GM12874 (cell line): ENCODE data around the gene NEDD8.

Source experiments
- TF ChIP-seq, protein P1 (sequence below): IDR thresholded peaks from 2 replicates; pipeline ENCODE4 v1.5.1; 2011; ENCODE audit warnings: low read depth, mild to moderate bottlenecking, control low read depth, low read length, moderate library complexity; ENCODE audit not compliant: insufficient read depth

The NEDD8 gene

DNA sequence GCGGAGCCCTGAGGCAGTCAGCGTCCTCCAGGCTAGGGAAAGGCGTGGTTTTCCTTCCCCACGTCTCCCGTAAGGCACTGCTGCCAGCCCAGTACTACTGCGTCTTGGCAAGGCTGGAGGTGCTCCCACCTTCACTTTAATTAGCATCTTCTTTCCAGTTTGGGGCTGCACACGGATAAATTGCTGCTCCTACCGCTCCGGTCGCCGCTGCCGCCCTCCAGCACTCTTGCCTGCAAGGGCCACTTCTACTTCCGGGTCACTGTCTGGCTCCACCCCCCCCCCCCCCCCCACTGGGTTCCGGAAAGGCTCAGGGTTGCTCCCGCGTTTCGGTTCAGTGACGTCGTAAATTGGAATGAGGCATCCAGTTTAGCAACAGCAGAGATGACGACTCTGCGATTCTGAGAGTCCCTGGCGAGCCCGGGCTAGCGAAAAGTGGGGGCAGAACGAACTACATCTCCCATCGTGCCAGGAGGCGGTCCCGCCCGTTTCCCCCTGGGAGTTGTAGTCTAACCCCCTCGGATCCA, at the start of gene NEDD8:
NEDD8 (minus strand) TSS at position 247 of the 524 bp plus-strand sequence; CDS start at position 147, 100 bp downstream.
- TF ChIP-seq, protein P1, sequence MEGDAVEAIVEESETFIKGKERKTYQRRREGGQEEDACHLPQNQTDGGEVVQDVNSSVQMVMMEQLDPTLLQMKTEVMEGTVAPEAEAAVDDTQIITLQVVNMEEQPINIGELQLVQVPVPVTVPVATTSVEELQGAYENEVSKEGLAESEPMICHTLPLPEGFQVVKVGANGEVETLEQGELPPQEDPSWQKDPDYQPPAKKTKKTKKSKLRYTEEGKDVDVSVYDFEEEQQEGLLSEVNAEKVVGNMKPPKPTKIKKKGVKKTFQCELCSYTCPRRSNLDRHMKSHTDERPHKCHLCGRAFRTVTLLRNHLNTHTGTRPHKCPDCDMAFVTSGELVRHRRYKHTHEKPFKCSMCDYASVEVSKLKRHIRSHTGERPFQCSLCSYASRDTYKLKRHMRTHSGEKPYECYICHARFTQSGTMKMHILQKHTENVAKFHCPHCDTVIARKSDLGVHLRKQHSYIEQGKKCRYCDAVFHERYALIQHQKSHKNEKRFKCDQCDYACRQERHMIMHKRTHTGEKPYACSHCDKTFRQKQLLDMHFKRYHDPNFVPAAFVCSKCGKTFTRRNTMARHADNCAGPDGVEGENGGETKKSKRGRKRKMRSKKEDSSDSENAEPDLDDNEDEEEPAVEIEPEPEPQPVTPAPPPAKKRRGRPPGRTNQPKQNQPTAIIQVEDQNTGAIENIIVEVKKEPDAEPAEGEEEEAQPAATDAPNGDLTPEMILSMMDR, result no peak

DNA sequence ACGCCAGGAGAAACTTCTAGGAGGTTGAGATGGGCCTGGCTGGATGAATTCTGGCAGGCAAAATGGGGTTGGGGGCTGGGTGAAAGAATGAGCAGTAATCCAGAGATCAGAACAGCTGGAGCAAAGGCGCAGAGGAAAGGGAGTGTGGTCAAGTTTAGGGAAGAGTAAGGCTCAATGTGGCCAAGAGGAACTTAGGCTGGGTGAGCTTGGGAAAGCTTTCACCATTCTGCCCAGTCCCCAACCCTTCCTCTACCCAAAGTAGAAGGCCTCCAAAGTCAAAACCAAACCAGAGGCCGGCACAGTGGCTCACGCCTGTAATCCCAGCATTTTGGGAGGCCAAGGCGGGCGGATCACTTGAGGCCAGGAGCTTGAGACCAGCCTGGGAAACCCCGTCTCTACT, 49.5 kb upstream of the NEDD8 start:
- TF ChIP-seq, protein P1, result no peak

DNA sequence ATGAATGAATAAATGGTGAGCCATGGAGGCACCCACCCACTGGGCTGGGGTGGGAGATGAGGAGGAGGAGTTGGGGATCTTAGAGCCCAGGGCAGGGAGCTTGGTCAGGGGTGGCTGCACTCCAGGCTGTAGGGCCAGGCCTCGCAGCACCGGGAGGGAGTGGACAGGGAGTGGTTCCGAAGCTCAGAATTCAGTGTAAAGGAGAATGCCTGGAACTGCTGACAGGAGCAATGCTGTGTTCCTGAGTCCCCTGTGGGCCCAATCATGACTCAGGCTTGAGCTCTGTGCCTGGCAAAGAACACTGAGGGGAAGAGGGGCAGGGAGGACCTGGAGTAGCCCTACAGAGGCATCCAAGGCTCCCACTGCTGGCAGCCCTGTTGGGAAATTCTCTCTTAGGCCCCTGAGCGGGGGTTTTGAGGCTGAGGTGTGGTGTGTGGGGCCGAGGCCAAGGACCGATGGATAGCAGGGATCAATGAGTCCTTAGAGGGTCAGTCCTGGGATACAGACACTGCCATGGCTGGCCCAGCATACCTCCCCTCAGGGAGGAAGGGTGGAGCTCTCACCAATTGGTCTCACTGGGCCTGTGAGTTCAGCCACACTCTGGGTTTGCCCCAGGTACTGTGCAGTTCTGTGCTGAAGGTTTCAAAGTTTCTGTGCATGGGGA, 48.8 kb upstream of the NEDD8 start:
- TF ChIP-seq, protein P1, result no peak

GRCh38 chr14:24279301-24280186, 47.4 kb upstream of the NEDD8 start:
- TF ChIP-seq, protein P1, result peak; percentile 46

DNA sequence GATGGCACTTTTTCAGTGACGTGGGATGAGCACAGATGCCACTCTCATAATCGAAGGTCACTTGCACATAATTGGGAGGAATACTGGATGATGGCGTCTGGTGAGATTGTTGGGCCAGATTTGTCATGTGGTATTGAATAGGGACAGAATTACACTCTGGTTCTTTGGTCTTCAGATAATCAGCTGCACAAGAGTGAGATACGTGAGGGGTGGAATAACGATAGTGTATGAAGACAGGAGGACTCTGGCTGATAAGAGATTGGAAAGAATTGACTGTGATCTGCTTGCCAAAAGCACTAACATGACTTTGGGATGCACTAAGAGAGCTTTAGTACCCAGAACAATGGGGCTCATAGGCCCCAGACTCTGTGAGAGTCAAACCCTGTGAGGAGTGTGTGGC, 46.3 kb upstream of the NEDD8 start:
- TF ChIP-seq, protein P1, result no peak

DNA sequence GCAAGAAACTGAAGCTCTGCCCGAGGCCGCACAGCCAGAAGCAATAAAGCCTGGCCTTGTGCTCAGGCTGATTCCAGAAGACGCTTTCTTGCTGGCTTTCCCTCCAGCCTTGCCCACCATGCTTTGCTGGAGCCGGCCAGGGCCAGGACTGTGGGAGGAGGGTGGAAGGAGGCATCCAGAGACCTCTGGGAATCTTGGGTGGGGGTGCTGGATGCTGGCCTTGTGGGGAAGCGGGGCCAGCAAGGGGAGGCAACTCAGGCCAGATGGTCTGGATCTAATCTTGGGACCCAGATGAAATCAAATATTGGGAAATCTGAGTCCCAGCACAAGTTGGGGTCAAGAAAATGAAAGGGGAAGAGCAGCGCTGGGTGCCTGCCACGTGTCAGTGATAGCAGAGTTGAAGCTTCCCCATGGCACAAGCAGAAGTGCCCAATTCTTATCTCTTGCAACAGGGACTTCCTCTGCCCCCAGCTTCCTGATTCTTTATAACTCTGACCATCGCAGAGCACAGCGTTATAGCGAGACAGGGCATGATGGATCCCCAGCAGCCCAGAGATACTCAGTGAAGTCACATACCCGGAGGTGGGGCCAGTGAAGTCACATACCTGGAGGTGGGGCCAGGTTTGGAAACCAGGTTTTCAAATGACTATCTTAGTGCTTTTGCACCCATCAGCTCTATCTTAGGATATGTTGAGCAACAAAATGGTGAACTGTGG, 45.6 kb upstream of the NEDD8 start:
- TF ChIP-seq, protein P1, result no peak

DNA sequence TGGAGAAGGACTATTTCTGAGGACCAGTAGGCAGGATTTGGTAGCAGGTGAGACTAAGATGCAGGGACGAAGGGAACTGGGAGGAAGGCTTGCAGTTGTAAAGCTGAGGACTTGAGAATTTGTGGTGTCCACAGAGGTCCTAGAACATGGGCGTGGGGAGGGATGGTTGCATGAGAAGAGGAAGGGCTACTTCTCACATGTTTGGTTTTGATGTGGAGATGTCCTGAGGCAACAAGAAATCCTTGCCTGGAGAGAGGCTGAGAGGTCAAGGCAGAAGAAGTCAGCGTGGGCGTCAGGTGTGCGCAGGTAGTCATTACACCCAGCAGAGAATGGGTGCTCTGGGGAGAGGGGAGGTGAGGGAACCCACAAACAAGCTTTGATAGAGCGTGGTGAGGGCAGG, 44.9 kb upstream of the NEDD8 start:
- TF ChIP-seq, protein P1, result no peak
